Measurements from ENCODE around the gene INAFM1. TPM values are rescaled to one million over a fixed set of nuclear protein-coding genes. Genes with fewer than 3 reads are reported as not detected.
"Not testable (repeated sequence)": the region's sequence is repeated elsewhere in the genome, so short reads cannot be mapped to it uniquely, and the experiment has no call there.

Gene INAFM1
- total RNA-seq, 1 donor from 2014 or later = 9.3 TPM

DNA sequence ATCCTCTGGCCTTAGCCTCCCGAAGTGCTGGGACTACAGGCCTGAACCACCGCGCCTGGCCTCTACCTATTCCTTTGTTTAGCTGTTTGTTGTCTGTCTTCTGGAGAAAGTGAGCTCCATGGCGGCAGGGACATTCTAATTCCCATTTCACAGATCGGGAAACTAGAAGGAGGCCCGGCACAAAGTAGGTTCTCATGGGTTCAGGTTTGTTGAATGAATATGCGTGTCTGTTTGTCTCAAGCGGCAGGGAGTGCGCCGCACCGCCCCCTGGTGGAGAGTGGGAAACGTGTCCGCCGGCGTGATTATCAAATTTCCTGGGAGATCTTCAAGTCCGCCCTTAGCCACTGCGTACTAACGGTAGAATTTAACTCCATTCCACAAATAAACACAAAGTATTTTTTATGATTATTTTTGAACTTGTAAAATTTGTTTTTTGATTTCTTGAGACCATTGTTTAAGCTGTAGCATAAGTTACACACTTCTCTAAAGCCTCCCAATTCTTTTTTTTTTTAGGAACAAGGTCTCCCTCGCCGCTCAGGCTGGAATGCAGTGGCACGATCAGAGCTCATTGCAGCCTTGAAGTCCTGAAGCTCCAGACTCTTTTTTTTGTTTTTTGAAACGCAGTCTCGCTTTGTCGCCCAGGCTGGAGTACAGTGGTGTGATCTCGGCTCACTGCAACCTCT lies 27.2 kb upstream of the INAFM1 start:
- Mint-ChIP-seq H3K27me3 (ENCODE audit: low read depth) (no peaks in the 10 kb centered on the region), H3K9me3 (no peaks in the 10 kb centered on the region), H3K27ac (no peak overlapping the region), H3K36me3 (ENCODE audit: low read depth) (no peaks in the 10 kb centered on the region), H3K4me3 (ENCODE audit: low read depth) (no peak overlapping the region), H3K4me1 (ENCODE audit: low read depth) (peaks cover 14% of the 10 kb centered on the region)
- peak; percentile 73 for DNase-seq (ENCODE audit: low spot score)
- intact Hi-C loops (cut with micrococcal nuclease) = loop anchor here (2.0 kb wide), 1 partner anchor 99 kb away; no protein-coding TSS in a partner anchor

DNA sequence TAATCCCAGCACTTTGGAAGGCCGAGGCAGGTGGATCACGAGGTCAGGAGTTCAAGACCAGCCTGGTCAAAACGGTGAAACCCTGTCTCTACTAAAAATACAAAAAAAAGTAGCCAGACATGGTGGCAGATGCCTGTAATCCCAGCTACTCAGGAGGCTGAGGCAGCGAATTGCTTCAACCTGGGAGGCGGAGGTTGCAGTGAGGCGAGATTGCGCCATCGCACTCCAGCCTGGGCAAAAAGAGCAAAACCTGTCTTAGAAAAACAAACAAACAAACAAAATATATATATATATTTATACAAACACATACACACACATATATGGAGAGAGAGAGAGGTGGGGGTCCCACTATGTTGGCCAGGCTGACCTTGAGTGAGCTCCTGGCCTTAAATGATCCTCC lies 21.7 kb upstream of the INAFM1 start:
- H3K27me3 Mint-ChIP-seq (ENCODE audit: low read depth); H3K4me3 Mint-ChIP-seq (ENCODE audit: low read depth); H3K27ac Mint-ChIP-seq; H3K4me1 Mint-ChIP-seq (ENCODE audit: low read depth); H3K9me3 Mint-ChIP-seq; H3K36me3 Mint-ChIP-seq (ENCODE audit: low read depth); DNase-seq (ENCODE audit: low spot score): not testable (repeated sequence)
- intact Hi-C loops (cut with micrococcal nuclease) = loop anchor here (10.0 kb wide), 1 partner anchor 388 kb away; the partner anchor contains the start of gene ARHGAP35

DNA sequence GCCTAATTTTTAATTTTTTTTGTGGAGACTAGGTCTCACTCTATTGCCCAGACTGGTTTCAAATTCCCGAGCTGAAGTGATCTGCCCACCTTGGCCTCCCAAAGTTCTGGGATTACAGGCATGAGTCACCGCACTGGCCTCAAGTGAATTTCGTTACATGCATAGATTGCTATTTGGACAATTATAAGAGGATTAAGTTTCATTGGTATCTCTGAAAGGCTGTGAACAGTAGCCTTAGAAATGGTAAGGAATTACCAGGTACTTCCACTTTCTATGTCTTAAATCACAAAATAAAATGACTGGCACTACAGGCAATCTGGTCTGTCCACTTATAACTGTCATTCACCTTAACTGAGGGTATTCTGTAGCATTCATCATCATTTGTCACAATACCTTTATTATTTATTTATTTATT lies 21.2 kb upstream of the INAFM1 start:
- intact Hi-C loops (cut with micrococcal nuclease) = loop anchor here (10.0 kb wide), 1 partner anchor 389 kb away; the partner anchor contains the start of gene ARHGAP35
- Mint-ChIP-seq H3K27me3 (ENCODE audit: low read depth) (no peaks in the 10 kb centered on the region), H3K9me3 (no peaks in the 10 kb centered on the region), H3K4me1 (ENCODE audit: low read depth) (peaks cover 11% of the 10 kb centered on the region), H3K27ac (no peak overlapping the region), H3K36me3 (ENCODE audit: low read depth) (peaks cover 11% of the 10 kb centered on the region), H3K4me3 (ENCODE audit: low read depth) (no peak overlapping the region)
- no peak for DNase-seq (ENCODE audit: low spot score)

DNA sequence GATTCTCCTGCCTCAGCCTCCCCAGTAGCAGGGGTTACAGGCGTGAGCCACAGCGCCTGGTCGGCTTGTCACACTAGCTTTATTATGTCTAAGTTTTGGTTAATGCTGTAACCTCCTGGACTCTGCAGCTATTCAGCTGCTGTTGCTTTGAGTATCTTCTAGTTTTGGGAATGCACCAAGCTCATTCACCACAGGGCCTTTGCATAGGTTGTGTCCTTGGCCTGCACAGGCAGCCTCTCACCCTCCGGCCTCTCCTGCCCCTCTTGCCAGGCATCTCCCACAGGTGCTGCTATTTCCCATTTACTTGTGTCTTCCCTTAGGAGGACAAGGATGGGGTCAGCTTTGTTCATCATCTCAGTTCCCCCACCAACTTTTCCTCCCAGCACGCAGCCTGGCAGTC lies 20.7 kb upstream of the INAFM1 start:
- no peak overlapping the region for H3K27ac Mint-ChIP-seq
- intact Hi-C loops (cut with micrococcal nuclease) = loop anchor here (10.0 kb wide), 1 partner anchor 389 kb away; the partner anchor contains the start of gene ARHGAP35
- no peak for DNase-seq (ENCODE audit: low spot score)
- H3K4me3 Mint-ChIP-seq (ENCODE audit: low read depth) = no peak overlapping the region
- no peaks in the 10 kb centered on the region for H3K27me3 Mint-ChIP-seq (ENCODE audit: low read depth)
- peaks cover 16% of the 10 kb centered on the region for H3K36me3 Mint-ChIP-seq (ENCODE audit: low read depth)
- no peaks in the 10 kb centered on the region for H3K9me3 Mint-ChIP-seq
- H3K4me1 Mint-ChIP-seq (ENCODE audit: low read depth) = peaks cover 16% of the 10 kb centered on the region

DNA sequence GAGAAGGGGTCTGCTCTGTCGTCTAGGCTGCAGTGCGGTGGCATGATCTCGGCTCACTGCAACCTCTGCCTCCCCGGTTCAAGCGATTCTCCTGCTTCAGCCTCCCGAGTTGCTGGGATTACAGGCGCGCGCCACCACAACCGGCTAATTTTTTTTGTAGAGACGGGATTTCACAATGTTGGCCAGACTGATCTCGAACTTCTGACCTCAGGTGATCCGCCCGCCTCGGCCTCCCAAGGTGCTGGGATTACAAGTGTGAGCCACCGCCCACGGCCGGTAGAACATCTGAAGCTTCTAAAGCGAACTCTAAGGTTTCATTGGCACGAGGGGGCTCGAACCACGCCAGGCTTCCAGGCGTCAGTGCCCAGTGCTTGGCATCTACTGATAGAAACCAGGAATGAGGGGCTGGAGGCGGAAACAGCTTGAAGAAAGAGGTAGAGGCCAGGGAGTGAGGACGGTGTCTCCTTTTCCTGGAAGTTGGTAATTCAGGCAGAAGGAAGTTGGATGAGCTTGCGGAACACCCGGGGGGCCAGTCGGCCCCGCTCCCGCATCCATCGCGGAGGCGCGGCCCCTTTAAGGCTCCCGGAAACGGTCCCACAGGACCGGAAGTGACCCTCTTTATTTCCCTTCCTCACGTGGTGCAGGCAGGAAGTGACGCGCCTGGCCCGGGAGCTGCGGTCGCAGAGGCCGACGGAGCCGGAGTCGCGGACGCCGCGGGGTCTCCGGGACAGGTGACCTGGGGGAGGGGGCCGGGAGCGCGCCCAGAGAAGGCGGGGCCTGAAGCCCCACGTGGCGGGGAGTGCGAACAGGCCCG lies 18.6 kb upstream of the INAFM1 start, which contains the start of gene CCDC9:
Gene CCDC9, plus strand, starts transcription at position 647 of the 814 bp plus-strand sequence. CDS start 1,876 bp downstream, outside the sequence.
- no peaks in the 10 kb centered on the region for H3K9me3 Mint-ChIP-seq
- intact Hi-C loops (cut with micrococcal nuclease) = loop anchor here (1.0 to 10.0 kb wide), 2 partner anchors 70 to 391 kb away; partner anchors contain the start of gene ARHGAP35
- peaks cover 35% of the 10 kb centered on the region for H3K36me3 Mint-ChIP-seq (ENCODE audit: low read depth)
- no peaks in the 10 kb centered on the region for H3K27me3 Mint-ChIP-seq (ENCODE audit: low read depth)
- peak within 1 kb of the TSS; percentile 87 for H3K27ac Mint-ChIP-seq
- peaks cover 22% of the 10 kb centered on the region for H3K4me1 Mint-ChIP-seq (ENCODE audit: low read depth)
- peak; percentile 93 for DNase-seq (ENCODE audit: low spot score)
- peak within 1 kb of the TSS; percentile 86 for H3K4me3 Mint-ChIP-seq (ENCODE audit: low read depth)

DNA sequence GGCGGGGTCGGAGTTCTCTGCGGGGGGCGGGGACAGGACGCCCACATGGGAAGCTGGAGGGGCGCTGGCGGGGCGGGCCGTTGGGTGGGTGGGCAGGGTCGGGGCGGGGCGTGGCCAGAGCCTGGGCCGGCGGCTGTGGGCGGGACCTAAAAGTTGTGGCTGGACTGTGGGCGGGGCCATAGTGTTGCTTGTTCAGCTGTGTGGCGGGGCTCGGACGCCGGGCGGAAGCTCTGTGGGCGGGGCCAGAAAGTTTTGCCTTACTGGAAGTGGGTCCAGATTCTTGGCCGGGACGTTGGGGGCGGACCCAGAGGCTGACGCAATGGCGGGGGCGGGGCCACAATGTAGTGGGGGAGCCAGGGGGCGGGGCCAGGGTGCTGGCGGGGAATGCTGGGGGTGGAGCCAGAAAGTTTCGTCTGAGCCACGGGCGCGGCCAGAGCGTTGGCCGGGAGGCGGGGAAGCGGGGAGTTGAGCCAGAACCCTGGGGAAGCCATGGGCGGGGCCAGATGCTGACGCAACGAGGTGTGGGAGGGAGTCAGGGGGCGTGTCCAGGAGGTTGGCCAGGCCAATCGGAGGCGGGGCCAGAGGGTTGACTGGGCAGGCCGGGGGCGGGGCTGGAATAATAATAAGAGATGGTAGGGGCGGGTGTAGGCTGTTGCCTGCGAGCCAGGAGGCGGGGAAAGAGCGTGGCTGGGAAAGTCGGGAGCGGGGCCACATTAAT lies 17.8 kb upstream of the INAFM1 start:
- Mint-ChIP-seq H3K4me3 (ENCODE audit: low read depth) (peak overlapping the region; percentile 86), H3K4me1 (ENCODE audit: low read depth) (peaks cover 22% of the 10 kb centered on the region), H3K36me3 (ENCODE audit: low read depth) (peaks cover 39% of the 10 kb centered on the region), H3K9me3 (no peaks in the 10 kb centered on the region), H3K27ac (peak overlapping the region; percentile 87), H3K27me3 (ENCODE audit: low read depth) (no peaks in the 10 kb centered on the region)
- peak; percentile 99 for DNase-seq (ENCODE audit: low spot score)
- intact Hi-C loops (cut with micrococcal nuclease) = loop anchor here (1.0 to 10.0 kb wide), 3 partner anchors 17 to 392 kb away; partner anchors contain the start of genes ARHGAP35 and INAFM1

DNA sequence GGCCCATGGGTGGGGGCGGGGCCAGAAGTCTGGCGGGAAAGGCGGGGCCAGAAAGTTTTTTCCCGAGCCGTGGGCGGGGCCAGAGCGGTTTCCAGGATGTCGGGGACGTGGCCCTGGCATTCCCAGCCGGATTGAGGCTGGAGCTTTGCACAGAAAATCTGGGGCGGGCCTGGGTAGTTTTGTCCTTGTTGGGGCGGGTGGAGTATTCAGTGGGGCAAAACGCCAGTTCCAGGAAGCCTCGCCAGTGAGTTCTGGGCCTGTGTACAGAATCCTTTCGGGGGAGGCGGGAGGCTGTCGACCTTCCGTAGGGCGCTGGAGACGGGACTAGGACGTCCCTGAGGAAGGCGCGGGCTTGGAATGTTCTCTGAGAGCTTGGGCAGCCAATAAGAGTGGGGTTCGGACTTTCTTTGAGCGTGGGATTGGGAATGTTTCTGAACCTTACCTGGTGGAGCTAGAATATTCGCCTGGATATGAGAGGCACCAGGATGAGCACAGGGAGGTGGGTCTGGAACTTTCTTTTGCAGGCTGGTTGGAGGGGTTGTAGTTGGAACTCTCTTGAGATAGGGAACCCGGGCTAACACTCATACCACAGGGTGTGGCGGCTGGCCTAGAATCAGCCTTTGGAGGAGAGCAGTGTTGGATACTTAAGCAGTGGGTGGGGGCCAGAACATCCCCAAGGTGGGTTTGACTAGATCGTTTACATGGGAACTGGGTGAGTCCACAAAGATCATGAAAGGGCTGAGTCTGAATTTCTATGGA lies 17.1 kb upstream of the INAFM1 start:
- H3K4me1 Mint-ChIP-seq (ENCODE audit: low read depth) = peaks cover 22% of the 10 kb centered on the region
- DNase-seq (ENCODE audit: low spot score) = no peak
- peaks cover 43% of the 10 kb centered on the region for H3K36me3 Mint-ChIP-seq (ENCODE audit: low read depth)
- intact Hi-C loops (cut with micrococcal nuclease) = loop anchor here (1.0 to 10.0 kb wide), 2 partner anchors 17 to 393 kb away; partner anchors contain the start of genes ARHGAP35 and INAFM1
- H3K27ac Mint-ChIP-seq = peak overlapping the region; percentile 87
- peak overlapping the region; percentile 86 for H3K4me3 Mint-ChIP-seq (ENCODE audit: low read depth)
- no peaks in the 10 kb centered on the region for H3K27me3 Mint-ChIP-seq (ENCODE audit: low read depth)
- no peaks in the 10 kb centered on the region for H3K9me3 Mint-ChIP-seq

DNA sequence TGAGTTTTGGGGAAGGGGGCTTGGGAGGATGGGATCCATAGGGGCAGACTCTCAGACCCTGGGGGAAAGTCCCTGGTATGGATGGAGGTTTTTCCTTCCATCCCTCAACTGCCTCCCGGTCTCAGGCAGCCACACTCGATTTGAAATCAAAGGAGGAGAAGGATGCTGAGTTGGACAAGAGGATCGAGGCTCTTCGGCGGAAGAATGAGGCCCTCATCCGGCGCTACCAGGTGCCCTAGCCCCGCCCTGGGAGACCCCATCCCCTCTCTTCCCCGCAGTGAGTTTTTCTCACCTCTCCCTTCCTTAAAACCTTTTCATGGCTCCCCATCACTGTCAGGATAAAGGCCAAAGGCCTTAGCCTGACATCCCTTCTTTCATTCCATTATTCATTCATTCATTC lies 16.3 kb upstream of the INAFM1 start:
- Mint-ChIP-seq H3K9me3 (no peaks in the 10 kb centered on the region), H3K27me3 (ENCODE audit: low read depth) (no peaks in the 10 kb centered on the region), H3K4me3 (ENCODE audit: low read depth) (peak overlapping the region; percentile 86), H3K27ac (no peak overlapping the region), H3K4me1 (ENCODE audit: low read depth) (peaks cover 22% of the 10 kb centered on the region), H3K36me3 (ENCODE audit: low read depth) (peaks cover 49% of the 10 kb centered on the region)
- no peak for DNase-seq (ENCODE audit: low spot score)
- intact Hi-C loops (cut with micrococcal nuclease) = loop anchor here (10.0 kb wide), 1 partner anchor 394 kb away; the partner anchor contains the start of gene ARHGAP35

DNA sequence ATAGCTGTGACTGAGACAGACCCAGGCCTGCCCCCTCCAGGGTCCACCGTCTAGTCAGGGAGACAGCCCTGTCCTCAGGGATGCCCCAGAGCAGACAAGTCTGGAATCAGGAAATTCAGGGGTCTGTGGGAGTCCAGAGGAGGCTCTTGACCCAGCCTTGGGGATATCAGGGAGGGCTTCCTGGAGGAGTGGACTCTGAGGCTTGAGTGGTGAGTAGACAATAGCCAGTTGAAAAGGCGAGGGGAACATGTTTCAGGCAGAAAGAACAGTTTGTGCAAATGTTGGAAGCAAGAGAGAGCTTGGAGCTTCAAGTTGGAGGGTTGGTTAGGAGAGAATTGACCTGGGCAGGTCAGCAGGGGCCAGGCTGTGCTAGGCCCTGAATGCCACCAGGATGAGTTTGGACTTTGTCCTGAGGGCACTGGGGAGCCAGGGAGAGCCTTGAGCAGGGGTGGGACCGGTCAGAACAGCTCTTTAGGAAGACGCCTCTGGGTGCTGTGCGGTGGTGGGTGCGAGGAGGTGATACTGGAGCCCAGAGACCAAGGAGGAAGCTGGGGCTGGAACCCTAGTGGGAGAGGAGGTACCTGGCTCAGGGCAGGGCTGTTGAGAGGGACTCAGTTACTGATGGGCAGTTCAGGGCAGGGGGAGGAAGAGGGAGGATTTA lies 15.7 kb upstream of the INAFM1 start:
- Mint-ChIP-seq H3K36me3 (ENCODE audit: low read depth) (peaks cover 49% of the 10 kb centered on the region), H3K4me3 (ENCODE audit: low read depth) (peak overlapping the region; percentile 86), H3K27ac (no peak overlapping the region), H3K4me1 (ENCODE audit: low read depth) (peaks cover 22% of the 10 kb centered on the region), H3K27me3 (ENCODE audit: low read depth) (no peaks in the 10 kb centered on the region), H3K9me3 (no peaks in the 10 kb centered on the region)
- intact Hi-C loops (cut with micrococcal nuclease) = loop anchor here (10.0 kb wide), 1 partner anchor 394 kb away; the partner anchor contains the start of gene ARHGAP35
- DNase-seq (ENCODE audit: low spot score) = no peak

DNA sequence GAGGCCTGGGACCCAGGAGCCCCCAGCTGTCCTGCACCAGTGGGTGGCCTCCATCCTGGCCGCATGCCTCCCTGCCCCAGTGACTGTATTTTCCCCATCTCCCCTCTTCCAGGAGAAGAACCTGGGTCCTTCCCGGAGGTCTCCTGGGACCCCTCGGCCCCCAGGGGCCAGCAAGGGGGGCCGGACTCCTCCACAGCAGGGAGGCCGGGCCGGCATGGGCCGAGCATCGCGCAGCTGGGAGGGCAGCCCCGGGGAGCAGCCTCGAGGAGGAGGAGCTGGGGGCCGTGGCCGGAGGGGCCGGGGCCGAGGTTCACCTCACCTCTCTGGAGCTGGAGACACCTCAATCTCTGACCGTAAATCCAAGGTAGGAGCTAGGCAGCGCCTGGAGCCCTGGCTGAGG lies 14.2 kb upstream of the INAFM1 start:
- Mint-ChIP-seq H3K4me3 (ENCODE audit: low read depth) (no peak overlapping the region), H3K36me3 (ENCODE audit: low read depth) (peaks cover 57% of the 10 kb centered on the region), H3K4me1 (ENCODE audit: low read depth) (peaks cover 22% of the 10 kb centered on the region), H3K9me3 (no peaks in the 10 kb centered on the region), H3K27ac (no peak overlapping the region), H3K27me3 (ENCODE audit: low read depth) (no peaks in the 10 kb centered on the region)
- intact Hi-C loops (cut with micrococcal nuclease) = no loop called here
- DNase-seq (ENCODE audit: low spot score) = no peak

DNA sequence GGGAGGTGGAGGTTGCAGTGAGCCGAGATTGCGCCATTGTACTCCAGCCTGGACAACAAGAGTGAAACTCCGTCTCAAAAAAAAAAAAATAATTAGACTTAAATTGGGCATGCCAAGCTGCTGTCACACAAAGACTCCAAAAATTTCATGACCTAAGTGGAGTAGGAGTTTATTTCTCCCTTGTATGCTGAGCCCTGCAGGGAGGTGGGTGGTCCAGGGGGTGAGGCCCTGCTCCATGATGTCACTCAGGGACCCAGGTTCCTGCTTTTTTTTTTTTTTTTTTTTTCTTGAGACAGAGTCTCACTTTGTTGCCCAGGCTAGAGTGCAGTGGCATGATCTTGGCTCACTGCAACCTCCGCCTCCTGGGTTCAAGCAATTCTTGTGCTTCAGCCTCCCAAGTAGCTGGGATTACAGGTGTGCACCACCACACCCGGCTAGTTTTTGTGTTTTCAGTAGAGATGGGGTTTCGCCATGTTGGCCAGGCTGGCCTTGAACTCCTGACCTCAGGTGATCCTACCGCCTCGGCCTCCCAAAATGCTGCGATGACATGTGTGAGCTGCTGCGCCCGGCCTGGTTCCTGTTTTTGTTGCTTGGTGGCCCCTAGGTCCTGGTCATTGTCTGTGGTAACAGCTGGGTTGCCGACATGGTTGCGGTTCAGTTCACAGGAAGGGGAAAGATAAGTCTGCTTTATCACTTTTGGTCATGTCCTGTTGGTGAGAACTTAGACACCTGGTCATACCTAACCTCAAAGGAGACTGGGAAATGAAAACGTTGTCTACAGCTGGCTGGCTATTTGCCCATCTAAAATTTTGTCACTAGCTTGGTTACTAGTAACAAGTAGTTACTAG lies 12.5 kb upstream of the INAFM1 start:
- peaks cover 68% of the 10 kb centered on the region for H3K36me3 Mint-ChIP-seq (ENCODE audit: low read depth)
- peaks cover 21% of the 10 kb centered on the region for H3K4me1 Mint-ChIP-seq (ENCODE audit: low read depth)
- intact Hi-C loops (cut with micrococcal nuclease); H3K4me3 Mint-ChIP-seq (ENCODE audit: low read depth); H3K27ac Mint-ChIP-seq; H3K27me3 Mint-ChIP-seq (ENCODE audit: low read depth); H3K9me3 Mint-ChIP-seq; DNase-seq (ENCODE audit: low spot score): not testable (repeated sequence)
